Breast epithelium (tissue), 4 donors: ENCODE measurements around the gene OPRD1. TPM values are rescaled to one million over a fixed set of nuclear protein-coding genes. Genes with fewer than 3 reads are reported as not detected.
"Not testable (repeated sequence)": the region's sequence is repeated elsewhere in the genome, so short reads cannot be mapped to it uniquely, and the experiment has no call there.

Experiments
- DNase-seq, 2 donors: peaks; one replicate each; pipeline ENCODE4 v3.0.0-alpha.2; 2019; ENCODE audit warnings: low spot score in 2 of 2
- H3K27ac ChIP-seq, 2 donors: fragments of 200-600 bp; sonication (generic) in 1 of 2; one replicate each; pipeline ENCODE4 v1.5.1; 2016 to 2019; ENCODE audit warnings: mild to moderate bottlenecking in 1 of 2
- H3K27me3 ChIP-seq, 2 donors: fragments of 200-600 bp; sonication (generic) in 1 of 2; one replicate each; pipeline versions ENCODE4 v1.5.1 to v1.6.0; 2017 to 2019; ENCODE audit warnings: control low read depth in 1 of 2, mild to moderate bottlenecking in 1 of 2
- H3K36me3 ChIP-seq: fragments of 200-600 bp; one replicate; pipeline ENCODE4 v1.5.1; 2019
- H3K4me1 ChIP-seq, 2 donors: fragments of 200-600 bp; sonication (generic); one replicate each; pipeline ENCODE4 v1.5.1; 2016 to 2019; ENCODE audit warnings: control low read depth in 1 of 2
- H3K4me3 ChIP-seq, 3 donors: fragments of 200-600 bp; sonication (generic); 1 replicate in 2 of 3; 2 replicates in 1 of 3; pipeline ENCODE4 v1.5.1; 2016 to 2019; ENCODE audit warnings: mild to moderate bottlenecking in 3 of 3, moderate library complexity in 2 of 3
- H3K9me3 ChIP-seq, 2 donors: fragments of 200-600 bp; sonication (generic) in 1 of 2; one replicate each; pipeline ENCODE4 v1.5.1; 2016 to 2019; ENCODE audit warnings: control low read depth in 1 of 2
- POLR2A ChIP-seq: fragments of 450-650 bp; IDR thresholded peaks from one replicate; pipeline ENCODE4 v1.6.1; 2016; ENCODE audit warnings: antibody characterized with exemption, mild to moderate bottlenecking, moderate library complexity
- POLR2AphosphoS5 ChIP-seq, 3 donors: sonication (generic); formaldehyde crosslinking; IDR thresholded peaks; one replicate each; pipeline ENCODE4 v1.6.1; 2017; ENCODE audit warnings: antibody characterized with exemption in 3 of 3
- intact Hi-C: fragments of 100-400 bp; cut with DNase I; formaldehyde crosslinking; loops from one replicate; pipeline ENCODE4 v1.15.1; 2023; ENCODE audit warnings: low total_unique reads
- total RNA-seq, 3 donors: library from RNA; depleted of rRNA; stranded (reverse); fragments of >200 nt; gene quantifications; one replicate each; pipeline ENCODE4 v1.1.0, GENCODE V29; 2016
- TF ChIP-seq, protein P1 (sequence below), 3 donors: fragments of 450-650 bp; IDR thresholded peaks; one replicate each; pipeline ENCODE4 v1.5.1; 2016 to 2017; ENCODE audit warnings: antibody characterized with exemption in 3 of 3, mild to moderate bottlenecking in 3 of 3, moderate library complexity in 3 of 3

OPRD1 gene
- total RNA-seq, 3 donors from 2014 or later = not detected

DNA sequence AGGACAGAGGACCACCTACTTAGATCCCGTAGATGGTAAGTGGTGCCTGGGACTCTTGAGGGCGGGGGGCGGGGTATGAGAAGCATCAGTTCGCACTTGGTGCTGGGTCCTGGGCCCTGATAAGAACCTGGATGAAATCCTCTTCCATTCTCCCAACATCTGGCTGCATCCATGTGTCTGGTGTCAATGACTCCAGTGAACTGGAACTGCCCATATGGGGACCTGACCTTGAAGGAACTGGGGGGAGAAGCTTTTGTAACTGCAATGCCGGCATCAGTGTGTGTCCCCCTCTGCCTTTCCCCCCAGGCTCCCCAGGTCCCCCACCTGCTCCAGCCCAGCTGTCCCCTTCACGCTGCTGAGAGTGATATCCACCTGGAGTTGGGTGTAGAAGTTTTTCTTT, 52.7 kb downstream of the OPRD1 start:
- intact Hi-C loops = no loop called here
- no peak for DNase-seq
- H3K4me1 ChIP-seq = no peaks in the 10 kb centered on the region
- no peaks in the 10 kb centered on the region for H3K9me3 ChIP-seq
- no peak overlapping the region for H3K27ac ChIP-seq
- no peaks in the 10 kb centered on the region for H3K36me3 ChIP-seq
- H3K4me3 ChIP-seq = no peak overlapping the region
- no peak for TF ChIP-seq POLR2AphosphoS5 (IDR thresholded peaks at IDR 0.05)
- no peak for TF ChIP-seq POLR2A
- TF ChIP-seq, protein P1, sequence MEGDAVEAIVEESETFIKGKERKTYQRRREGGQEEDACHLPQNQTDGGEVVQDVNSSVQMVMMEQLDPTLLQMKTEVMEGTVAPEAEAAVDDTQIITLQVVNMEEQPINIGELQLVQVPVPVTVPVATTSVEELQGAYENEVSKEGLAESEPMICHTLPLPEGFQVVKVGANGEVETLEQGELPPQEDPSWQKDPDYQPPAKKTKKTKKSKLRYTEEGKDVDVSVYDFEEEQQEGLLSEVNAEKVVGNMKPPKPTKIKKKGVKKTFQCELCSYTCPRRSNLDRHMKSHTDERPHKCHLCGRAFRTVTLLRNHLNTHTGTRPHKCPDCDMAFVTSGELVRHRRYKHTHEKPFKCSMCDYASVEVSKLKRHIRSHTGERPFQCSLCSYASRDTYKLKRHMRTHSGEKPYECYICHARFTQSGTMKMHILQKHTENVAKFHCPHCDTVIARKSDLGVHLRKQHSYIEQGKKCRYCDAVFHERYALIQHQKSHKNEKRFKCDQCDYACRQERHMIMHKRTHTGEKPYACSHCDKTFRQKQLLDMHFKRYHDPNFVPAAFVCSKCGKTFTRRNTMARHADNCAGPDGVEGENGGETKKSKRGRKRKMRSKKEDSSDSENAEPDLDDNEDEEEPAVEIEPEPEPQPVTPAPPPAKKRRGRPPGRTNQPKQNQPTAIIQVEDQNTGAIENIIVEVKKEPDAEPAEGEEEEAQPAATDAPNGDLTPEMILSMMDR (IDR thresholded peaks at IDR 0.05) = no peak
- H3K27me3 ChIP-seq = no peaks in the 10 kb centered on the region

- H3K36me3 ChIP-seq = no peaks in the 10 kb centered on the region
- TF ChIP-seq, protein P1 (IDR thresholded peaks at IDR 0.05) = no peak
- no peak for TF ChIP-seq POLR2A
- TF ChIP-seq POLR2AphosphoS5 (IDR thresholded peaks at IDR 0.05) = no peak
- no peaks in the 10 kb centered on the region for H3K27me3 ChIP-seq
- no peaks in the 10 kb centered on the region for H3K4me1 ChIP-seq
- no peak overlapping the region for H3K27ac ChIP-seq
- no peak for DNase-seq
- intact Hi-C loops = no loop called here
- no peaks in the 10 kb centered on the region for H3K9me3 ChIP-seq
- no peak overlapping the region for H3K4me3 ChIP-seq
Measured at GRCh38 chr1:28865997-28866650, 54.2 kb downstream of the OPRD1 start.

- Histone ChIP-seq H3K4me1 (no peaks in the 10 kb centered on the region), H3K4me3 (no peak overlapping the region), H3K9me3 (no peaks in the 10 kb centered on the region), H3K36me3 (no peaks in the 10 kb centered on the region), H3K27me3 (no peaks in the 10 kb centered on the region), H3K27ac (no peak overlapping the region)
- TF ChIP-seq POLR2A = no peak
- TF ChIP-seq POLR2AphosphoS5 (IDR thresholded peaks at IDR 0.05) = no peak
- TF ChIP-seq, protein P1 (IDR thresholded peaks at IDR 0.05) = no peak
- no peak for DNase-seq
- intact Hi-C loops = no loop called here
Measured at GRCh38 chr1:28867850-28868249, 55.9 kb downstream of the OPRD1 start.

GRCh38 chr1:28869952-28870351, 58.0 kb downstream of the OPRD1 start:
- H3K27ac ChIP-seq = no peak overlapping the region
- TF ChIP-seq, protein P1 (IDR thresholded peaks at IDR 0.05) = no peak
- TF ChIP-seq POLR2A (no peak), POLR2AphosphoS5 (IDR thresholded peaks at IDR 0.05) (no peak)
- no peak overlapping the region for H3K4me3 ChIP-seq
- DNase-seq = no peak
- no peaks in the 10 kb centered on the region for H3K36me3 ChIP-seq
- no peaks in the 10 kb centered on the region for H3K27me3 ChIP-seq
- intact Hi-C loops = no loop called here
- no peaks in the 10 kb centered on the region for H3K9me3 ChIP-seq
- H3K4me1 ChIP-seq = no peaks in the 10 kb centered on the region

GRCh38 chr1:28871631-28872401, 59.8 kb downstream of the OPRD1 start:
- no peak for DNase-seq
- TF ChIP-seq POLR2A (no peak), POLR2AphosphoS5 (IDR thresholded peaks at IDR 0.05) (no peak)
- TF ChIP-seq, protein P1 (IDR thresholded peaks at IDR 0.05) = no peak
- H3K4me3 ChIP-seq = no peak overlapping the region
- no peak overlapping the region for H3K27ac ChIP-seq
- intact Hi-C loops = no loop called here
- H3K36me3 ChIP-seq = no peaks in the 10 kb centered on the region
- no peaks in the 10 kb centered on the region for H3K4me1 ChIP-seq
- H3K27me3 ChIP-seq = no peaks in the 10 kb centered on the region
- H3K9me3 ChIP-seq = no peaks in the 10 kb centered on the region

DNA sequence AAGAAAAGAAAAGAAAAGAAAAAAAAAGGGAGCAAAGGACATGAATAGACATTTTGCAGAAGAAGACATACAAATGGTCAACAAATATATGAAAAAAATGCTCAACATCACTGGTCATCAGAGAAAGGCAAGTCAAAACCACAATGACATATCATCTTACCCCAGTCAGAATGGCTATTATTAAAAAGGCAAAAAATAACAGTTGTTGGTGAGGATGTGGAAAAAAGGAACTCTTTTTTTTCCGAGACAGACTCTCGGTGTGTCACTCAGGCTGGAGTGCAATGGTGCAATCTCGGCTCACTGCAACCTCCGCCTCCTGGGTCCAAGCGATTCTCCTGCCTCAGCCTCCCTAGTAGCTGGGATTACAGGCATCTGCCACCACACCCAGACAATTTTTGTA, 63.2 kb downstream of the OPRD1 start:
- H3K4me1 ChIP-seq, intact Hi-C loops, H3K27me3 ChIP-seq, H3K9me3 ChIP-seq, H3K4me3 ChIP-seq, DNase-seq, H3K36me3 ChIP-seq, H3K27ac ChIP-seq: not testable (repeated sequence)
